HepG2 (cell line): ENCODE results near the gene XCR1.

ENCODE experiments used
- NFYB ChIP-seq: sonication (generic); formaldehyde crosslinking; IDR thresholded peaks from 2 replicates; pipeline ENCODE4 v1.4.0; 2020; ENCODE audit warnings: missing genetic modification reagents
- RXRA ChIP-seq: sonication (generic); formaldehyde crosslinking; IDR thresholded peaks from 2 replicates; pipeline ENCODE4 v1.5.1; 2020; ENCODE audit warnings: missing genetic modification reagents
- SNAPC2 ChIP-seq: sonication (generic); formaldehyde crosslinking; IDR thresholded peaks from 2 replicates; pipeline ENCODE4 v1.8.1; 2022; ENCODE audit warnings: mild to moderate bottlenecking, missing genetic modification reagents
- ZNF451 ChIP-seq: sonication (generic); formaldehyde crosslinking; IDR thresholded peaks from 2 replicates; pipeline ENCODE4 v1.5.0; 2020; ENCODE audit warnings: mild to moderate bottlenecking, missing genetic modification reagents
- TF ChIP-seq, protein P1 (sequence below): sonication (generic); formaldehyde crosslinking; IDR thresholded peaks from 2 replicates; pipeline ENCODE4 v1.4.0; 2020; ENCODE audit warnings: missing genetic modification reagents

DNA sequence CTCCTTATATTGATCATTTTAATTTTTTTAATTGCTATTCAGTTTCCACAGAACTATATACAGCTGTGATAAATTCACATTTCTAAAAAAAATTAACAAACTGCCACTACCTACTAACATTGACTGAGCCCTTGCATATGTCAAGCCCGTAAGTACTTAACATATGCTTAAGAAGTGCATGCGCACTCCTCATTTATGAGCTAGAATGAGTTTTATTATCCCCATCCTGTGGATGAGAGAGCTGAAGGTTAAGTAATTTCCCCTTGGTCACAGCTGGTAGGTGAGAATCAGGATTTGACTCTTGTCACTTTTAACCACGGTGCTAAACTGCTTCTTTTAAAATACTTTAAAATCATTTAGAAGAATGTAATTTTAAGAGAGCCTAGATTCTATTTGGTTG is 58.2 kb downstream of the XCR1 start:
- TF ChIP-seq, protein P1, sequence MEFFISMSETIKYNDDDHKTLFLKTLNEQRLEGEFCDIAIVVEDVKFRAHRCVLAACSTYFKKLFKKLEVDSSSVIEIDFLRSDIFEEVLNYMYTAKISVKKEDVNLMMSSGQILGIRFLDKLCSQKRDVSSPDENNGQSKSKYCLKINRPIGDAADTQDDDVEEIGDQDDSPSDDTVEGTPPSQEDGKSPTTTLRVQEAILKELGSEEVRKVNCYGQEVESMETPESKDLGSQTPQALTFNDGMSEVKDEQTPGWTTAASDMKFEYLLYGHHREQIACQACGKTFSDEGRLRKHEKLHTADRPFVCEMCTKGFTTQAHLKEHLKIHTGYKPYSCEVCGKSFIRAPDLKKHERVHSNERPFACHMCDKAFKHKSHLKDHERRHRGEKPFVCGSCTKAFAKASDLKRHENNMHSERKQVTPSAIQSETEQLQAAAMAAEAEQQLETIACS (CRISPR knock-in tag): no peak
- TF ChIP-seq ZNF451 (CRISPR knock-in tag) (no peak), RXRA (CRISPR knock-in tag) (no peak), SNAPC2 (CRISPR knock-in tag) (no peak), NFYB (CRISPR knock-in tag) (no peak)
